ENCODE measurements around the gene HIF3A.

Gene HIF3A

DNA sequence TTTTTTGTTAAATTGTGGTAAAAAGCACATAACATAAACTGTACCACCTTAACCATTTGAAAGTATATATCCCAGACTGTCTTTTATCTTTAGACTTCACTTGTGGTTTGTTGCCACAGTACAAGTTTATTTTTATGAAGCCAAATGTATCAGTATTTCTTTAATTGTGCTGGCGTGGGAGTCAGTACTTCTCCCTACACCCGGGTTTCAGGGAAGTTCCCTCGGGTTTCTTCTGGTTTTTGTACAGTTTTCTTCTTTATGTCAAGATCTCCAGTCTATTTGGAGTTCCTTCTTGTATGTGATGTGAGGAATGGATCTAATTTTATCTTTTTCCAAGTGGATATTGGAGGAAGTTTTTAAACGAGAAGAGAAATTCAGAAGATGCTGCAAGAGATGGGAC lies 96.0 kb downstream of the HIF3A start:
- no peak overlapping the region for H3K9ac ChIP-seq (ENCODE audit: low read length)
- peaks cover 51% of the 10 kb centered on the region for H3K36me3 ChIP-seq (ENCODE audit: insufficient read depth, low read length)
- no peak overlapping the region for H3K4me3 ChIP-seq (ENCODE audit: low read depth, low read length, poor library complexity, severe bottlenecking)
- no peaks in the 10 kb centered on the region for H3K27me3 ChIP-seq (ENCODE audit: insufficient read depth, low read length)
- no peaks in the 10 kb centered on the region for H3K9me3 ChIP-seq (ENCODE audit: low read length)
- no peak overlapping the region for H3K4me2 ChIP-seq (ENCODE audit: low read length)
- no peak overlapping the region for H2AFZ ChIP-seq (ENCODE audit: low read length)
- no peaks in the 10 kb centered on the region for H3F3A ChIP-seq (ENCODE audit: insufficient read depth, low read length)
- H3K79me2 ChIP-seq (ENCODE audit: insufficient read depth, low read length): no peaks in the 10 kb centered on the region
- no peaks in the 10 kb centered on the region for H3K9me2 ChIP-seq (ENCODE audit: low read depth, low read length)
- no peaks in the 10 kb centered on the region for H4K20me1 ChIP-seq (ENCODE audit: insufficient read depth, low read length)
- H3K4me1 ChIP-seq (ENCODE audit: insufficient read depth, low read length, severe bottlenecking): no peaks in the 10 kb centered on the region
- no peak overlapping the region for H3K27ac ChIP-seq (ENCODE audit: low read depth, low read length, poor library complexity, severe bottlenecking)
- no peak for TF ChIP-seq EZH2 (IDR thresholded peaks at IDR 0.05; ENCODE audit: borderline replicate concordance, low read length)
- TF ChIP-seq, protein P1, sequence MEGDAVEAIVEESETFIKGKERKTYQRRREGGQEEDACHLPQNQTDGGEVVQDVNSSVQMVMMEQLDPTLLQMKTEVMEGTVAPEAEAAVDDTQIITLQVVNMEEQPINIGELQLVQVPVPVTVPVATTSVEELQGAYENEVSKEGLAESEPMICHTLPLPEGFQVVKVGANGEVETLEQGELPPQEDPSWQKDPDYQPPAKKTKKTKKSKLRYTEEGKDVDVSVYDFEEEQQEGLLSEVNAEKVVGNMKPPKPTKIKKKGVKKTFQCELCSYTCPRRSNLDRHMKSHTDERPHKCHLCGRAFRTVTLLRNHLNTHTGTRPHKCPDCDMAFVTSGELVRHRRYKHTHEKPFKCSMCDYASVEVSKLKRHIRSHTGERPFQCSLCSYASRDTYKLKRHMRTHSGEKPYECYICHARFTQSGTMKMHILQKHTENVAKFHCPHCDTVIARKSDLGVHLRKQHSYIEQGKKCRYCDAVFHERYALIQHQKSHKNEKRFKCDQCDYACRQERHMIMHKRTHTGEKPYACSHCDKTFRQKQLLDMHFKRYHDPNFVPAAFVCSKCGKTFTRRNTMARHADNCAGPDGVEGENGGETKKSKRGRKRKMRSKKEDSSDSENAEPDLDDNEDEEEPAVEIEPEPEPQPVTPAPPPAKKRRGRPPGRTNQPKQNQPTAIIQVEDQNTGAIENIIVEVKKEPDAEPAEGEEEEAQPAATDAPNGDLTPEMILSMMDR (IDR thresholded peaks at IDR 0.05; ENCODE audit: low read length): no peak
